ENCODE data around the gene CCDC138.

The CCDC138 gene

DNA sequence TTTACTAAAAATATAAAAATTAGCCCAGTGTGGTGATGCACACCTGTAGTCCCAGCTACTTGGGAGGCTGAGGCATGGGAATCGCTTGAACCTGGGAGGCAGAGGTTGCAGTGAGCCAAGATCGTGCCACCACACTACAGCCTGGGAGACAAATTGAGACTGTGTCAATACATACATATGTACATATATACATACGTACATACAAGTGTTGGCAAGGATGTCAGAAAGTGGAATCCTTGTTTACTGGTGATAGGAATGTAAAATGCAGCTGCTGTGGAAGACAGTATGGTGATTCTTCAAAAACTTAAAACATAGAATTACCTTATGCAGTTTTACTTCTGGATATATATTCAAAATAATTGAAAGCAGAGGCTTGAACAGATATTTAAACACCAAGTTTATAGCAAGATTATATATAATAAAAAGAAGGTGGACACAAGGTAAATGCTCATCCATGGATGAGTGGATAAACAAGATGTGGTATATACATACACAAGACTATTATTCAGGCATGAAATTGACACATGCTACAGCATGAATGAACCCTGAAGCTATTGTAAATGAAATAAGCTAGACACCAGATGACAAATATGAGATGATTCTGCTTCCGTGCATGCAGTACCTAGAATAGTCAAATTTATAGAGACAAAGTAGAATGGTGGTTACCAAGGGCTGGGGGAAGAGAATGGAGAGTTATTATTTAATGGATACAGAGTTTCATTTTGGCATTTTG is 43.2 kb downstream of the CCDC138 start:
- DNase-seq, result no peak

- DNase-seq, result no peak
These were observed 46.6 kb downstream of the CCDC138 start for GRCh38 chr2:108833219-108833618.

DNA sequence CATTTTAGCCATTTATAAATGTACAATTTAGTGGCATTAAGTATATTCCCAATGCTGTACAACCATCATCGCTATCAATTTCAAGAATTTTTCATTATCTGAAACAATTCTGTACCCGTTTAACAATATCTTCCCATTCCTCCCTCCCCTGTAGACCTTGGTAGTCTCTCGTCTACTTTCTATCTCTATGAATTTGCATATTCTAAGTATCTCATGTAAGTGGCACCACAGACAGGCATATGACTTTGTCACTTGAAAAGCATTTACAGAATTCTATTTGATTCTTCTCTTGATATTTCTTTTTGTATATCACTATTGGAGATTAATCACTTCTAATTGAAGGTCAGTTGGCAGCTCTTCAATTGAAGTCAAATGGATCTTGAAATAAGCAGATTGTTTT is 48.0 kb downstream of the CCDC138 start:
- no peak for DNase-seq

DNA sequence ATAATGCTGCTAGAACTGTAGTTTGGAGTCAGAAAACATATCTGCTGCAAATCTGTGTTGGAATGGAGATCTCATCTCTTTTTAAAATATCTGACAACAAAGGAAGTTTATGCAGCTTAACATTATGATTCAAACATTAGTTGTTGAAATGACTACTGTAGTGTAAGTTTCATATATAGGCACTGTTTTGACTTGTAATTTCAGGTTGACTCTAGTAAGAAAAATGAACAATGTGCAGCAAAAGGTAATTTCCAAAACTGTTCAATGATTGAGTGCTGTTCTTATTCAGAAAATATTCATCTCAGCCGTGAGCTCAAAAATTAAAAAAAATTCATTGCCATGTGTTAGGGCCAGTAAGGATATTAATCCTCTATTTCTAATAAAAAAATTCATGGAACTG is 48.5 kb downstream of the CCDC138 start:
- DNase-seq, result no peak

DNA sequence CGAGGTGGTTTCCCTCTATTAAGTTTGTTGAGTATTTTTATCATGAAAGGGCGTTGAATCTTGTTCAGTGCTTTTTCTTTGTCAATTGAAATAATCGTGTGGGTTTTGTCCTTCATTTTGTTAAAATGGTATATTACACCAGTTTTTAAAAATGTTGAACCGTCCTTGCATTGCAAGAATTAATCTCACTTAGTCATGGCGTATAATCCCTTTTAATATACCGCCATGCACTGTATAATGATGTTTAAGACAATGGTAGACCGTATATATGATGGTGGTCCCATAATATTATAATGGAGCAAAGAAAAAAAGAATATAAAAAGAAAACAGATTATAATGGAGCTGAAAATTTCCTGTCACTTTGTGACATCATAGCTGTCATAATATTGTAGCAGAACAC is 50.6 kb downstream of the CCDC138 start:
- DNase-seq, result no peak

GRCh38 chr2:108841506-108841905 is 54.9 kb downstream of the CCDC138 start:
- DNase-seq, result no peak

DNA sequence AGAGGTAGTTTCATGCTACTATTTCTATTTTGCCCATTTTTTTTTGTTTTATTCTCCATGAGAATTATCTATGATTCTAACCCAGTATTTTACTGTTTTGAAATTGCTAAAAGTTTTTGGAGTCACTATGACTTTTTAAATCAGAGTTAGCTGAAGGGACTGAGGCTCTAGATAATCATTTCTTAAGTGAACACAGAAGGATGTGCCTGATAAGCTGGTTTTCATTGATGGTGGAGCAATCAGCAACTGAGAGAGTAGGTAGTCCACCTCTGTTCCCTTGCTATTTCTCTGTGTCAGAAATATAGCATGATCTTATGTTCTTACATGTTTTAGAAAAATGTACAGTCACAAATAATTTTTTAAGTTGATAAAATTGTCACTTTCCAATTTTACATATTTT is 59.4 kb downstream of the CCDC138 start:
- no peak for DNase-seq

- DNase-seq, result no peak
These were observed 60.4 kb downstream of the CCDC138 start for GRCh38 chr2:108847000-108847399.

- no peak for DNase-seq
These were observed 65.8 kb downstream of the CCDC138 start for GRCh38 chr2:108852375-108852774.

DNA sequence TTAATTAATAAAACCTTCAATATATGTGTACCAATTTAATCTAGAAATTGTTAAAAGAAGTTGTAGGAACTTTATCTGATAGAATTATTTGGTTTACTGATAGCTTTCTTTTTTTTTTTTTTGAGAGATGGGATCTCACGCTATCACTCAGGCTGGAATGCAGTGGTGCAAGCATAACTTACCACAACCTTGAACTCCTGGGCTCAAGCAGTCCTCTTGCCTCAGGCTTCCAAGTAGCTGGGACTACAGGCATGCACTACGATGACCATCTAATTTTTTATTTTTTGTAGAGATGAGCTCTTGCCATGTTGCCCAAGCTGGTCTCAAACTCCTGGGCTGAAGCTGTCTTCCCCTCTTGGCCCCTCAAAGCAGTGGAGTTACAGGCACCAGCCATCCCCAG is 66.8 kb downstream of the CCDC138 start:
- DNase-seq, result no peak

- no peak for DNase-seq
These were observed 67.9 kb downstream of the CCDC138 start for GRCh38 chr2:108854484-108854883.

GRCh38 chr2:108855194-108855593 is 68.6 kb downstream of the CCDC138 start:
- DNase-seq, result no peak

DNA sequence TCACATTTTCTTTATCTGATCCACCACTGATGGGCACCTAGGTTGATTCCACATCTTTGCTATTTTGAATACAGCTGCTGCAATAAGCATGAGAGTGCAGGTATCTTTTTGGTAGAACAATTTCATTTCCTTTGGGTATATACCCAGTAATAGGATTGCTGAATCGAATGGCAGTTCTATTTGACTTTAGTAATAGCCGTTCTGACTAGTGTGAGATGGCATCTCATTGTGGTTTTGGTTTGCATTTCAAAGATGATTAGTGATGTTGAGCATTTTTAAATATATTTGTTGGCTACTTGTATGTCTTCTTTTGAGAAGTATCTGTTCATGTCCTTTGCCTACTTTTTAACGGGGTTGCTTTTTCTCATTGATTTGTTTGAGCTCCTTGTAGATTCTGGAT is 72.3 kb downstream of the CCDC138 start:
- DNase-seq, result no peak

DNA sequence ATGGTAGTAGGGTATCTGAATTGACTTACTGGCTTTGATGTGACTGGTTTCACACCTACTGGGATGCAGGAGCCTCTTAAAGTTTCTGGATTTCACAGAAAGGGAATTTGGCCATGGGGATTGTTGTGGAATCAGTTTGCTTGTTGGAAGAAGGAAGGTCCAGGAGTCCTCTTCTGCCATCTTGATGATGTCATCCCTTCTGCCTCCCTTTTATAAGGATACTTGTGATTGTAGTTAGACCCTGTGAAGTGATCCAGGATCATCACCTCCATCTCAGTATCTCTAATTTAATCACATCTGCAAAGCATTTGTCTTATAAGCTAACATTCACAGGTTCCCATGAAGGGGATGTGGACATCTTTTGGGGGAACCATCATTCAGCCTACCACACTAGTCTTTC is 79.5 kb downstream of the CCDC138 start:
- DNase-seq, result no peak

DNA sequence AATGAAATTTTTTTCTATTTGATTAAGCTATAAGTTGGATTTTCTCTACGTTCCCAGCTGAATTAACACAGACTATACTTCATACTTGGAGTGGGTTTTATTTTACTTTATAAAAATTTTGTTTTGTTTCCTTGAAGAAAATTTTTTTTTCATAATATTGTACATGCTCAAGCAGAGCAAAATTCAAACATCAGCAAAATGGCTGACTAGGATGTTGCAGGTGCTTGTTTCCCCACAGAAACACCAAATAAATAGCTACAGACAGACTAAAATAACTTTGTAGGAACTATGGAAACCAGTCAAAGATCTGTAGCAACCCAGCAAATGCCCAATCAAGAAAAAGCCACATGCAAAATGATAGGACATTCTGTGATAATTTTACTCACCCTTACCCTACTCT is 82.3 kb downstream of the CCDC138 start:
- no peak for DNase-seq

DNA sequence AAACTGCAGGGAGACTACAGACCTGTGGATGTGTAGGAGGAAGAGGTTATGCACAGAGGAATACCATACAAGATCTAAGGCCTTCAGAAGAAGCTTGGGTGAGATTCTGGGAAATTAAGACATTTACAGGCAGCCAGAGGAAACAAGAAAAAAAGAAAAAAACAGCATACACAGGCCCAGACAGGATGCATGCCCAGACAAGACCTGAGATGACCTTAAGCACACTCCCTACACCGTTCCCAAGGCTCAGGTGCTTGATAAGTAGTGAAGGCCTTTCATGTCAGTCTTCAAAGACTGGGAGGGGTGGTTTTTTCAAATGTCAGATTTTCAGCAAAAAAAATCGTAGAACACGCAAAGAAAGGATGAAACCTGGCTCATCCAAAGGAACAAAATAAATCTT is 83.0 kb downstream of the CCDC138 start:
- DNase-seq, result no peak

DNA sequence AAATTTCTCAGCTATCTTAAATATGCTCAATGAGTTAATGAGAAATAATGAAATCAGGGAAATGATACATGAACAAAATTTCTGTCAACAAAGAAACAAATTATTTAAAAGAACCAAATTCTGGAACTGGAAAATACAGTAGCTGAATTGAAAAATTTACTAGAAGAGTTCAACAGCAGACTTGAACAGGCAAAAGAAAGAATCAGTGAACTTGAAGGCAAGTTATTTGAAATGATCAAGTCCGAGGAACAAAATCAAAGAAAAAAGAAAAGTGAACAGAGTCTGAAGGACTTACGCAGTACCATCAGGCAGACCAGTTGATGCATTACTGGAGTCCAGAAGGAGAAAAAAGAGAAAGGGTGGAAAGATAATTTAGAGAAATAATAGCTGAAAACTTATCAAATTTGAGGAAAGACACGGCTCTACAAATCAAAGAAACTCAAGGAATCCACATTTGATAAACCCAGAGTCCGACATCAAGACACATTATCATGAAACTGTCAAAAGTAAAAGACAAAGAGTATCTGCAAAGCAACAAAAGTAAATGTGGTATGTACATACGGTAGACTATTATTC is 83.6 kb downstream of the CCDC138 start:
- DNase-seq, result no peak

DNA sequence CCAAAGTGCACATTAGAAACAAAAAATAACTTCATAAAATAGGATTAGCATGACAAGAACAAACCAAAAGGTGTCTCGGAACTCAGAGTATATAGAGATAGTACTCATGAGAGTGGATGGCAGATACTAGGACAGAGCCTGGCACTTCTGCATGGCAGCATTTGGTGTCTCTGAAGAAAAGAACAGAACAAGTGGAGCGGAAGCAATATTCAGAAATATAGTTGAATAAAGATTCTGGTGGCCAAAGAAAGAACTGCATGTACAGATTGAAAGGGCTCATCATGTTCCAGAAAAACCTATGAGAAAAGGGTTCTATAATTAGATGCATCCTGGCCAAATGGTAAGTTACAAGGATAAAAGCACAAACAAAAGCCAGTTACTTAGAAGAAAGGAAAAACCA is 90.9 kb downstream of the CCDC138 start:
- no peak for DNase-seq

- DNase-seq, result no peak
These were observed 91.7 kb downstream of the CCDC138 start for GRCh38 chr2:108878276-108878675.

- peak; percentile 9 for DNase-seq
These were observed 98.0 kb downstream of the CCDC138 start for GRCh38 chr2:108884619-108885018.

DNA sequence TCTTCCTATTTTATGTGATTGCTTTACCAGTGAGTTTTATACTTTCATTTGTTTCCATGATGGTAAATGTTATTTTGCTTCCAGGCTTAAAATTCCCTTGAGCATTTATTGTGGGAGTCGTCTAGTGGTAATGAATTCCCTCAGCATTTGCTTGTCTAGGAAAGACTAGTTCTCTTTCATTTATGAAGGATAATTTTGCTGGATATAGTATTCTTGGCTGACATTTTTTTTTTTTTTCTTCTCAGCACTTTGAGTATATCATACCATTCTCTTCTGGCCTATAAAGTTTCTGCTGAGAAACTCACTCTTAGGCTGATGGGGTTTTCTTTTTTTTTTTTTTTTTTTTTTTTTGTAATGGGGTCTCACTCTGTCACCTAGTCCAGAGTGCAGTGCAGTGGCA is 103.3 kb downstream of the CCDC138 start:
- DNase-seq, result no peak

DNA sequence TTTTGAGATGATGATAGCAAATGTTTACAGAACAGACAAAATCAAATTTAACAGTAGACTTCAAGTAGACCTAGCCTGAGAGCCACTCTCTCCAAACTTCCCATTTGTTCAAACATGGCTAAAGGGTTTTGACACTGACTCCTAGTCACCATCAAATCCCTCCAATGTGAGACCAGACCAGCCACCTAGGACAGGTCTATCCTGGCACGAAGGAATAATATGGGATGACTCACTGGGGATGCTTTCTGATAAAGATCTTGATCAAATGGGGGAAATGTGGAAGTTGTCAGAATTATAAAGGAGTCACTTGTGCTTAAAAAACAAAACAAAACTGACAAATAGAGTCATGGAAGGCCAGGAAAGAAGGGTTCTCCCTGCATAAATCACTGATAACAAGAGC is 106.7 kb downstream of the CCDC138 start:
- no peak for DNase-seq

GRCh38 chr2:108894766-108895165 is 108.2 kb downstream of the CCDC138 start:
- no peak for DNase-seq

- DNase-seq, result no peak
These were observed 108.6 kb downstream of the CCDC138 start for GRCh38 chr2:108895188-108895587.

- DNase-seq, result no peak
These were observed 110.2 kb downstream of the CCDC138 start for GRCh38 chr2:108896741-108897140.
